ENCODE measurements around the gene GPR68. TPM values are rescaled to one million over a fixed set of nuclear protein-coding genes. Genes with fewer than 3 reads are reported as not detected.

GPR68 gene
- total and polyA plus RNA-seq, 2 experiments from 2014 or later = 0.19 to 0.35 TPM

DNA sequence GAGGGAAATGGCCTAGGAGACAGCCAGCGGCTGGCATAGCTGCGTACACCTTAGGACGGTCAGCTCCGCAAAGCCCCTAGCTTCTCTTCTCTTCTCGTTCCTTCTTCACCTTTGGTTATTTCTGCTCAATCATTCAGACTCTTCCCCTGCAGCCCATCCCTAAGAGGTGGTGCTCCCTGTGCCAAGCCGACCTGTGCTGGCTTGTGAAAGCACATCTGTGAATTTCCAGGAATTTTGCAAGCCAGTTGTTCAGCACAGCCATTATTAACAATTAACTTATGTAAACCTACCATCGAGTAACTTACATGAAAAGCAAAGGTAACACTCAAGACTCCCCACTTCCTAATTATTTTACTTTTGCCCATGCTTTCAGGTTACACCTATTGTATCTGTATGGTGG is 20.9 kb upstream of the GPR68 start (continued):
- TF ChIP-seq, protein P1, sequence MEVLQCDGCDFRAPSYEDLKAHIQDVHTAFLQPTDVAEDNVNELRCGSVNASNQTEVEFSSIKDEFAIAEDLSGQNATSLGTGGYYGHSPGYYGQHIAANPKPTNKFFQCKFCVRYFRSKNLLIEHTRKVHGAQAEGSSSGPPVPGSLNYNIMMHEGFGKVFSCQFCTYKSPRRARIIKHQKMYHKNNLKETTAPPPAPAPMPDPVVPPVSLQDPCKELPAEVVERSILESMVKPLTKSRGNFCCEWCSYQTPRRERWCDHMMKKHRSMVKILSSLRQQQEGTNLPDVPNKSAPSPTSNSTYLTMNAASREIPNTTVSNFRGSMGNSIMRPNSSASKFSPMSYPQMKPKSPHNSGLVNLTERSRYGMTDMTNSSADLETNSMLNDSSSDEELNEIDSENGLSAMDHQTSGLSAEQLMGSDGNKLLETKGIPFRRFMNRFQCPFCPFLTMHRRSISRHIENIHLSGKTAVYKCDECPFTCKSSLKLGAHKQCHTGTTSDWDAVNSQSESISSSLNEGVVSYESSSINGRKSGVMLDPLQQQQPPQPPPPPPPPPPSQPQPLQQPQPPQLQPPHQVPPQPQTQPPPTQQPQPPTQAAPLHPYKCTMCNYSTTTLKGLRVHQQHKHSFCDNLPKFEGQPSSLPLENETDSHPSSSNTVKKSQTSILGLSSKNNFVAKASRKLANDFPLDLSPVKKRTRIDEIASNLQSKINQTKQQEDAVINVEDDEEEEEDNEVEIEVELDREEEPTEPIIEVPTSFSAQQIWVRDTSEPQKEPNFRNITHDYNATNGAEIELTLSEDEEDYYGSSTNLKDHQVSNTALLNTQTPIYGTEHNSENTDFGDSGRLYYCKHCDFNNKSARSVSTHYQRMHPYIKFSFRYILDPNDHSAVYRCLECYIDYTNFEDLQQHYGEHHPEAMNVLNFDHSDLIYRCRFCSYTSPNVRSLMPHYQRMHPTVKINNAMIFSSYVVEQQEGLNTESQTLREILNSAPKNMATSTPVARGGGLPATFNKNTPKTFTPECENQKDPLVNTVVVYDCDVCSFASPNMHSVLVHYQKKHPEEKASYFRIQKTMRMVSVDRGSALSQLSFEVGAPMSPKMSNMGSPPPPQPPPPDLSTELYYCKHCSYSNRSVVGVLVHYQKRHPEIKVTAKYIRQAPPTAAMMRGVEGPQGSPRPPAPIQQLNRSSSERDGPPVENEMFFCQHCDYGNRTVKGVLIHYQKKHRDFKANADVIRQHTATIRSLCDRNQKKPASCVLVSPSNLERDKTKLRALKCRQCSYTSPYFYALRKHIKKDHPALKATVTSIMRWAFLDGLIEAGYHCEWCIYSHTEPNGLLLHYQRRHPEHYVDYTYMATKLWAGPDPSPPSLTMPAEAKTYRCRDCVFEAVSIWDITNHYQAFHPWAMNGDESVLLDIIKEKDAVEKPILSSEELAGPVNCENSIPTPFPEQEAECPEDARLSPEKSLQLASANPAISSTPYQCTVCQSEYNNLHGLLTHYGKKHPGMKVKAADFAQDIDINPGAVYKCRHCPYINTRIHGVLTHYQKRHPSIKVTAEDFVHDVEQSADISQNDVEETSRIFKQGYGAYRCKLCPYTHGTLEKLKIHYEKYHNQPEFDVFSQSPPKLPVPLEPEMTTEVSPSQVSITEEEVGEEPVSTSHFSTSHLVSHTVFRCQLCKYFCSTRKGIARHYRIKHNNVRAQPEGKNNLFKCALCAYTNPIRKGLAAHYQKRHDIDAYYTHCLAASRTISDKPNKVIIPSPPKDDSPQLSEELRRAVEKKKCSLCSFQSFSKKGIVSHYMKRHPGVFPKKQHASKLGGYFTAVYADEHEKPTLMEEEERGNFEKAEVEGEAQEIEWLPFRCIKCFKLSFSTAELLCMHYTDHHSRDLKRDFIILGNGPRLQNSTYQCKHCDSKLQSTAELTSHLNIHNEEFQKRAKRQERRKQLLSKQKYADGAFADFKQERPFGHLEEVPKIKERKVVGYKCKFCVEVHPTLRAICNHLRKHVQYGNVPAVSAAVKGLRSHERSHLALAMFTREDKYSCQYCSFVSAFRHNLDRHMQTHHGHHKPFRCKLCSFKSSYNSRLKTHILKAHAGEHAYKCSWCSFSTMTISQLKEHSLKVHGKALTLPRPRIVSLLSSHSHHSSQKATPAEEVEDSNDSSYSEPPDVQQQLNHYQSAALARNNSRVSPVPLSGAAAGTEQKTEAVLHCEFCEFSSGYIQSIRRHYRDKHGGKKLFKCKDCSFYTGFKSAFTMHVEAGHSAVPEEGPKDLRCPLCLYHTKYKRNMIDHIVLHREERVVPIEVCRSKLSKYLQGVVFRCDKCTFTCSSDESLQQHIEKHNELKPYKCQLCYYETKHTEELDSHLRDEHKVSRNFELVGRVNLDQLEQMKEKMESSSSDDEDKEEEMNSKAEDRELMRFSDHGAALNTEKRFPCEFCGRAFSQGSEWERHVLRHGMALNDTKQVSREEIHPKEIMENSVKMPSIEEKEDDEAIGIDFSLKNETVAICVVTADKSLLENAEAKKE (CRISPR knock-in tag; IDR thresholded peaks at IDR 0.05) = no peak
- TF ChIP-seq JUNB (IDR thresholded peaks at IDR 0.05; ENCODE audit: unreplicated experiment) (no peak), EZH2 (IDR thresholded peaks at IDR 0.05; ENCODE audit: low read depth, unreplicated experiment) (no peak), EZH2phosphoT487 (IDR thresholded peaks at IDR 0.05; ENCODE audit: unreplicated experiment) (no peak), ZNF331 (CRISPR knock-in tag; IDR thresholded peaks at IDR 0.05; ENCODE audit: low read depth) (no peak), STAT1 (IDR thresholded peaks at IDR 0.05; ENCODE audit: unreplicated experiment) (no peak)
- TF ChIP-seq, protein P2, sequence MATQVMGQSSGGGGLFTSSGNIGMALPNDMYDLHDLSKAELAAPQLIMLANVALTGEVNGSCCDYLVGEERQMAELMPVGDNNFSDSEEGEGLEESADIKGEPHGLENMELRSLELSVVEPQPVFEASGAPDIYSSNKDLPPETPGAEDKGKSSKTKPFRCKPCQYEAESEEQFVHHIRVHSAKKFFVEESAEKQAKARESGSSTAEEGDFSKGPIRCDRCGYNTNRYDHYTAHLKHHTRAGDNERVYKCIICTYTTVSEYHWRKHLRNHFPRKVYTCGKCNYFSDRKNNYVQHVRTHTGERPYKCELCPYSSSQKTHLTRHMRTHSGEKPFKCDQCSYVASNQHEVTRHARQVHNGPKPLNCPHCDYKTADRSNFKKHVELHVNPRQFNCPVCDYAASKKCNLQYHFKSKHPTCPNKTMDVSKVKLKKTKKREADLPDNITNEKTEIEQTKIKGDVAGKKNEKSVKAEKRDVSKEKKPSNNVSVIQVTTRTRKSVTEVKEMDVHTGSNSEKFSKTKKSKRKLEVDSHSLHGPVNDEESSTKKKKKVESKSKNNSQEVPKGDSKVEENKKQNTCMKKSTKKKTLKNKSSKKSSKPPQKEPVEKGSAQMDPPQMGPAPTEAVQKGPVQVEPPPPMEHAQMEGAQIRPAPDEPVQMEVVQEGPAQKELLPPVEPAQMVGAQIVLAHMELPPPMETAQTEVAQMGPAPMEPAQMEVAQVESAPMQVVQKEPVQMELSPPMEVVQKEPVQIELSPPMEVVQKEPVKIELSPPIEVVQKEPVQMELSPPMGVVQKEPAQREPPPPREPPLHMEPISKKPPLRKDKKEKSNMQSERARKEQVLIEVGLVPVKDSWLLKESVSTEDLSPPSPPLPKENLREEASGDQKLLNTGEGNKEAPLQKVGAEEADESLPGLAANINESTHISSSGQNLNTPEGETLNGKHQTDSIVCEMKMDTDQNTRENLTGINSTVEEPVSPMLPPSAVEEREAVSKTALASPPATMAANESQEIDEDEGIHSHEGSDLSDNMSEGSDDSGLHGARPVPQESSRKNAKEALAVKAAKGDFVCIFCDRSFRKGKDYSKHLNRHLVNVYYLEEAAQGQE (IDR thresholded peaks at IDR 0.05; ENCODE audit: unreplicated experiment) = no peak
- TF ChIP-seq, protein P3, sequence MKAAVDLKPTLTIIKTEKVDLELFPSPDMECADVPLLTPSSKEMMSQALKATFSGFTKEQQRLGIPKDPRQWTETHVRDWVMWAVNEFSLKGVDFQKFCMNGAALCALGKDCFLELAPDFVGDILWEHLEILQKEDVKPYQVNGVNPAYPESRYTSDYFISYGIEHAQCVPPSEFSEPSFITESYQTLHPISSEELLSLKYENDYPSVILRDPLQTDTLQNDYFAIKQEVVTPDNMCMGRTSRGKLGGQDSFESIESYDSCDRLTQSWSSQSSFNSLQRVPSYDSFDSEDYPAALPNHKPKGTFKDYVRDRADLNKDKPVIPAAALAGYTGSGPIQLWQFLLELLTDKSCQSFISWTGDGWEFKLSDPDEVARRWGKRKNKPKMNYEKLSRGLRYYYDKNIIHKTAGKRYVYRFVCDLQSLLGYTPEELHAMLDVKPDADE (IDR thresholded peaks at IDR 0.05) = no peak

All from GM23338 (cell line).